ENCODE measurements around the gene CPT1C.

Gene CPT1C

GRCh38 chr19:49672131-49672919 lies 18.6 kb upstream of the CPT1C start:
- H3K4me3 Mint-ChIP-seq = no peak overlapping the region
- H3K36me3 Mint-ChIP-seq (ENCODE audit: low read depth) = peaks cover 22% of the 10 kb centered on the region
- H3K9me3 Mint-ChIP-seq = no peaks in the 10 kb centered on the region
- no peak overlapping the region for H3K27ac Mint-ChIP-seq
- H3K27me3 Mint-ChIP-seq = no peaks in the 10 kb centered on the region
- H3K4me1 Mint-ChIP-seq (ENCODE audit: low read depth) = peaks cover 19% of the 10 kb centered on the region

GRCh38 chr19:49676136-49676783 lies 14.7 kb upstream of the CPT1C start:
- H3K4me3 Mint-ChIP-seq = peak overlapping the region; percentile 98
- H3K27ac Mint-ChIP-seq = peak overlapping the region; percentile 94
- no peaks in the 10 kb centered on the region for H3K27me3 Mint-ChIP-seq
- H3K36me3 Mint-ChIP-seq (ENCODE audit: low read depth) = peaks cover 29% of the 10 kb centered on the region
- H3K4me1 Mint-ChIP-seq (ENCODE audit: low read depth) = peaks cover 44% of the 10 kb centered on the region
- no peaks in the 10 kb centered on the region for H3K9me3 Mint-ChIP-seq

- Mint-ChIP-seq H3K9me3 (no peaks in the 10 kb centered on the region), H3K4me1 (ENCODE audit: low read depth) (peaks cover 43% of the 10 kb centered on the region), H3K27me3 (no peaks in the 10 kb centered on the region), H3K36me3 (ENCODE audit: low read depth) (peaks cover 28% of the 10 kb centered on the region), H3K4me3 (peak overlapping the region; percentile 98), H3K27ac (peak overlapping the region; percentile 100)
Observed at GRCh38 chr19:49676784-49677230, 14.1 kb upstream of the CPT1C start.

- Mint-ChIP-seq H3K9me3 (no peaks in the 10 kb centered on the region), H3K27ac (peak within 1 kb of the TSS; percentile 100), H3K4me3 (peak within 1 kb of the TSS; percentile 98), H3K4me1 (ENCODE audit: low read depth) (peaks cover 43% of the 10 kb centered on the region), H3K36me3 (ENCODE audit: low read depth) (peaks cover 32% of the 10 kb centered on the region), H3K27me3 (no peaks in the 10 kb centered on the region)
Observed at GRCh38 chr19:49677231-49677900, 13.6 kb upstream of the CPT1C start, which contains the start of gene PRMT1. Gene PRMT1, plus strand, starts transcription at chr19:49677271. Its CDS starts 10 bp downstream, at chr19:49677281.

- Mint-ChIP-seq H3K4me1 (ENCODE audit: low read depth) (peaks cover 44% of the 10 kb centered on the region), H3K36me3 (ENCODE audit: low read depth) (peaks cover 39% of the 10 kb centered on the region), H3K27ac (peak overlapping the region; percentile 92), H3K9me3 (no peaks in the 10 kb centered on the region), H3K4me3 (peak overlapping the region; percentile 98), H3K27me3 (no peaks in the 10 kb centered on the region)
Observed at GRCh38 chr19:49677901-49678674, 12.8 kb upstream of the CPT1C start.

GRCh38 chr19:49678985-49679770 lies 11.7 kb upstream of the CPT1C start:
- no peaks in the 10 kb centered on the region for H3K27me3 Mint-ChIP-seq
- peak overlapping the region; percentile 84 for H3K27ac Mint-ChIP-seq
- H3K4me3 Mint-ChIP-seq = peak overlapping the region; percentile 98
- H3K4me1 Mint-ChIP-seq (ENCODE audit: low read depth) = peaks cover 44% of the 10 kb centered on the region
- H3K36me3 Mint-ChIP-seq (ENCODE audit: low read depth) = peaks cover 45% of the 10 kb centered on the region
- no peaks in the 10 kb centered on the region for H3K9me3 Mint-ChIP-seq

GRCh38 chr19:49679771-49680413 lies 11.0 kb upstream of the CPT1C start:
- Mint-ChIP-seq H3K4me3 (peak overlapping the region; percentile 98), H3K4me1 (ENCODE audit: low read depth) (peaks cover 44% of the 10 kb centered on the region), H3K27me3 (no peaks in the 10 kb centered on the region), H3K27ac (peak overlapping the region; percentile 84), H3K9me3 (no peaks in the 10 kb centered on the region), H3K36me3 (ENCODE audit: low read depth) (peaks cover 47% of the 10 kb centered on the region)

- Mint-ChIP-seq H3K4me1 (ENCODE audit: low read depth) (peaks cover 44% of the 10 kb centered on the region), H3K27me3 (no peaks in the 10 kb centered on the region)
Observed at GRCh38 chr19:49680421-49681351, 10.2 kb upstream of the CPT1C start.

GRCh38 chr19:49681830-49682229 lies 9.1 kb upstream of the CPT1C start:
- Mint-ChIP-seq H3K27ac (no peak overlapping the region), H3K27me3 (no peaks in the 10 kb centered on the region), H3K4me3 (no peak overlapping the region), H3K9me3 (no peaks in the 10 kb centered on the region), H3K36me3 (ENCODE audit: low read depth) (peaks cover 62% of the 10 kb centered on the region), H3K4me1 (ENCODE audit: low read depth) (peaks cover 38% of the 10 kb centered on the region)

More at GRCh38 chr19:49680421-49681351, 10.2 kb upstream of the CPT1C start:
- Mint-ChIP-seq H3K36me3 (ENCODE audit: low read depth) (peaks cover 55% of the 10 kb centered on the region), H3K9me3 (no peaks in the 10 kb centered on the region), H3K4me3 (peak overlapping the region; percentile 98), H3K27ac (peak overlapping the region; percentile 84)

GRCh38 chr19:49682274-49682673 lies 8.6 kb upstream of the CPT1C start:
- H3K27ac Mint-ChIP-seq = no peak overlapping the region
- no peaks in the 10 kb centered on the region for H3K9me3 Mint-ChIP-seq
- no peaks in the 10 kb centered on the region for H3K27me3 Mint-ChIP-seq
- H3K4me1 Mint-ChIP-seq (ENCODE audit: low read depth) = peaks cover 41% of the 10 kb centered on the region
- no peak overlapping the region for H3K4me3 Mint-ChIP-seq
- peaks cover 63% of the 10 kb centered on the region for H3K36me3 Mint-ChIP-seq (ENCODE audit: low read depth)

GRCh38 chr19:49683814-49684250 lies 7.1 kb upstream of the CPT1C start:
- Mint-ChIP-seq H3K4me3 (no peak overlapping the region), H3K4me1 (ENCODE audit: low read depth) (peaks cover 45% of the 10 kb centered on the region), H3K36me3 (ENCODE audit: low read depth) (peaks cover 68% of the 10 kb centered on the region)

GRCh38 chr19:49684251-49684982 lies 6.5 kb upstream of the CPT1C start:
- Mint-ChIP-seq H3K9me3 (no peaks in the 10 kb centered on the region), H3K27me3 (no peaks in the 10 kb centered on the region), H3K36me3 (ENCODE audit: low read depth) (peaks cover 68% of the 10 kb centered on the region), H3K4me1 (ENCODE audit: low read depth) (peaks cover 46% of the 10 kb centered on the region), H3K4me3 (no peak overlapping the region), H3K27ac (no peak overlapping the region)

More at GRCh38 chr19:49683814-49684250, 7.1 kb upstream of the CPT1C start:
- no peaks in the 10 kb centered on the region for H3K9me3 Mint-ChIP-seq
- H3K27ac Mint-ChIP-seq = no peak overlapping the region
- H3K27me3 Mint-ChIP-seq = no peaks in the 10 kb centered on the region
